Liver (tissue), 9 donors: ENCODE results near the gene SEC24D. TPM values are rescaled to one million over a fixed set of nuclear protein-coding genes. Genes with fewer than 3 reads are reported as not detected.

ENCODE experiments used
- DNase-seq: peaks from one replicate; pipeline ENCODE4 v3.0.0-alpha.2; 2017; ENCODE audit warnings: low spot score
- H3K27ac ChIP-seq, 2 donors: one replicate each; pipeline ENCODE4 v1.7.0; 2013; ENCODE audit warnings: inconsistent platforms in 2 of 2, low read length in 2 of 2, control low read depth in 1 of 2, low read depth in 1 of 2, mild to moderate bottlenecking in 1 of 2
- H3K27me3 ChIP-seq, 4 donors: one replicate each; pipeline versions ENCODE4 v1.6.1 to v1.7.0; 2013; ENCODE audit warnings: low read length in 3 of 4, inconsistent platforms in 1 of 4, mild to moderate bottlenecking in 1 of 4, moderate library complexity in 1 of 4; ENCODE audit not compliant: control insufficient read depth in 4 of 4, insufficient read depth in 4 of 4
- H3K36me3 ChIP-seq, 4 donors: one replicate each; pipeline versions ENCODE4 v1.6.1 to v1.7.0; 2013; ENCODE audit warnings: low read length in 3 of 4, mild to moderate bottlenecking in 3 of 4, low read depth in 1 of 4, moderate library complexity in 1 of 4; ENCODE audit not compliant: control insufficient read depth in 4 of 4, insufficient read depth in 3 of 4
- H3K4me1 ChIP-seq, 4 donors: one replicate each; pipeline versions ENCODE4 v1.6.1 to v1.7.0; 2013; ENCODE audit warnings: low read length in 3 of 4, mild to moderate bottlenecking in 3 of 4, moderate library complexity in 1 of 4; ENCODE audit not compliant: control insufficient read depth in 4 of 4, insufficient read depth in 4 of 4
- H3K4me3 ChIP-seq, 3 donors: one replicate each; pipeline versions ENCODE4 v1.6.1 to v1.7.0; 2013; ENCODE audit warnings: low read length in 3 of 3, control low read depth in 1 of 3, low read depth in 1 of 3, mild to moderate bottlenecking in 1 of 3
- H3K9ac ChIP-seq, 2 donors: one replicate each; pipeline ENCODE4 v1.7.0; 2013; ENCODE audit warnings: low read length in 2 of 2, mild to moderate bottlenecking in 2 of 2, moderate library complexity in 2 of 2, control low read depth in 1 of 2, low read depth in 1 of 2
- H3K9me3 ChIP-seq, 4 donors: one replicate each; pipeline versions ENCODE4 v1.6.1 to v1.7.0; 2013; ENCODE audit warnings: low read length in 3 of 4; ENCODE audit not compliant: control insufficient read depth in 4 of 4
- ATF3 ChIP-seq: IDR thresholded peaks from 2 replicates; pipeline ENCODE4 v1.6.1; 2016; ENCODE audit warnings: antibody characterized with exemption
- EGR1 ChIP-seq, 2 donors: IDR thresholded peaks; 2 replicates each; pipeline ENCODE4 v1.6.1; 2016 to 2018; ENCODE audit warnings: antibody characterized with exemption in 2 of 2, low read depth in 2 of 2
- FOXA1 ChIP-seq: IDR thresholded peaks from 2 replicates; pipeline ENCODE4 v1.6.1; 2016; ENCODE audit warnings: antibody characterized with exemption
- FOXA2 ChIP-seq: IDR thresholded peaks from 2 replicates; pipeline ENCODE4 v1.6.1; 2016; ENCODE audit warnings: antibody characterized with exemption
- GABPA ChIP-seq, 2 donors: IDR thresholded peaks in 1 of 2; conservative IDR thresholded peaks in 1 of 2; 2 replicates each; pipeline ENCODE4 v1.6.1; 2016; ENCODE audit warnings: antibody characterized with exemption in 2 of 2, mild to moderate bottlenecking in 1 of 2, moderate library complexity in 1 of 2
- HNF4A ChIP-seq, 2 donors: conservative IDR thresholded peaks; 2 replicates each; pipeline ENCODE4 v1.6.1; 2016; ENCODE audit warnings: antibody characterized with exemption in 2 of 2, mild to moderate bottlenecking in 2 of 2
- HNF4G ChIP-seq: IDR thresholded peaks from 2 replicates; pipeline ENCODE4 v1.6.1; 2016; ENCODE audit warnings: antibody characterized with exemption
- NR2F2 ChIP-seq: IDR thresholded peaks from 2 replicates; pipeline ENCODE4 v1.6.1; 2016; ENCODE audit warnings: antibody characterized with exemption
- RAD21 ChIP-seq, 2 donors: IDR thresholded peaks; 2 replicates each; pipeline ENCODE4 v1.6.1; 2016; ENCODE audit warnings: antibody characterized with exemption in 2 of 2, mild to moderate bottlenecking in 2 of 2
- RXRA ChIP-seq, 2 donors: IDR thresholded peaks; 2 replicates each; pipeline ENCODE4 v1.6.1; 2017 to 2018; ENCODE audit warnings: antibody characterized with exemption in 2 of 2, mild to moderate bottlenecking in 1 of 2
- TAF1 ChIP-seq: conservative IDR thresholded peaks from 2 replicates; pipeline ENCODE4 v1.6.1; 2016; ENCODE audit warnings: antibody characterized with exemption, mild to moderate bottlenecking
- YY1 ChIP-seq: IDR thresholded peaks from 2 replicates; pipeline ENCODE4 v1.6.1; 2016; ENCODE audit warnings: antibody characterized with exemption, mild to moderate bottlenecking
- ZBTB33 ChIP-seq: IDR thresholded peaks from 2 replicates; pipeline ENCODE4 v1.6.1; 2016; ENCODE audit warnings: antibody characterized with exemption
- whole genome bisulfite sequencing: extraction: QIAGEN DNeasy Blood & Tissue Kit; methylation state at CpG from one replicate; pipeline ENCODE4 v1.1.7; 2013; 5-methylcytosine and 5-hydroxymethylcytosine counted together
- polyA plus RNA-seq, 2 donors: library from polyadenylated mRNA; stranded (reverse) in 1 of 2; unstranded in 1 of 2; fragments of 200-250 nt in 1 of 2; fragments of >200 nt in 1 of 2; fragmentation: Nextera tagmentation in 1 of 2; extraction: Ambion mirVana in 1 of 2; gene quantifications; one replicate each; pipeline versions ENCODE4 v1.2.1 to v1.2.3, GENCODE V29; 2013 to 2015
- total RNA-seq, 2 donors: library from RNA; depleted of rRNA; stranded (reverse); fragments of >200 nt; gene quantifications; one replicate each; pipeline ENCODE4 v1.2.3, GENCODE V29; 2014
- TF ChIP-seq, protein P1 (sequence below): IDR thresholded peaks from 2 replicates; pipeline ENCODE4 v1.6.1; 2016; ENCODE audit warnings: antibody characterized with exemption, mild to moderate bottlenecking
- TF ChIP-seq, protein P2 (sequence below): fragments of 150-350 bp; IDR thresholded peaks from 2 replicates; pipeline ENCODE4 v1.5.1; 2017; ENCODE audit warnings: improper control_type of control experiment, low read depth, low read length; ENCODE audit not compliant: missing input control
- TF ChIP-seq, protein P3 (sequence below): IDR thresholded peaks from 2 replicates; pipeline ENCODE4 v1.6.1; 2016; ENCODE audit warnings: antibody characterized with exemption
- donor health status: healthy.
- donor health status: healthy.
- donor health status: healthy.
- donor health status: healthy.
- donor health status: healthy.

The SEC24D gene
- total and polyA plus RNA-seq, 4 donors: 16.0 to 80.8 (median 33.7) TPM

GRCh38 chr4:118770741-118771187 lies 65.2 kb downstream of the SEC24D start:
- 83% methylated on average over 2 of the region's 2 CpGs for WGBS
- no peaks in the 10 kb centered on the region for H3K27me3 ChIP-seq
- TF ChIP-seq EGR1 (IDR thresholded peaks at IDR 0.05; ENCODE audit: low read depth in 2 of 2): no peak
- no peak for TF ChIP-seq FOXA1
- TF ChIP-seq, protein P1, sequence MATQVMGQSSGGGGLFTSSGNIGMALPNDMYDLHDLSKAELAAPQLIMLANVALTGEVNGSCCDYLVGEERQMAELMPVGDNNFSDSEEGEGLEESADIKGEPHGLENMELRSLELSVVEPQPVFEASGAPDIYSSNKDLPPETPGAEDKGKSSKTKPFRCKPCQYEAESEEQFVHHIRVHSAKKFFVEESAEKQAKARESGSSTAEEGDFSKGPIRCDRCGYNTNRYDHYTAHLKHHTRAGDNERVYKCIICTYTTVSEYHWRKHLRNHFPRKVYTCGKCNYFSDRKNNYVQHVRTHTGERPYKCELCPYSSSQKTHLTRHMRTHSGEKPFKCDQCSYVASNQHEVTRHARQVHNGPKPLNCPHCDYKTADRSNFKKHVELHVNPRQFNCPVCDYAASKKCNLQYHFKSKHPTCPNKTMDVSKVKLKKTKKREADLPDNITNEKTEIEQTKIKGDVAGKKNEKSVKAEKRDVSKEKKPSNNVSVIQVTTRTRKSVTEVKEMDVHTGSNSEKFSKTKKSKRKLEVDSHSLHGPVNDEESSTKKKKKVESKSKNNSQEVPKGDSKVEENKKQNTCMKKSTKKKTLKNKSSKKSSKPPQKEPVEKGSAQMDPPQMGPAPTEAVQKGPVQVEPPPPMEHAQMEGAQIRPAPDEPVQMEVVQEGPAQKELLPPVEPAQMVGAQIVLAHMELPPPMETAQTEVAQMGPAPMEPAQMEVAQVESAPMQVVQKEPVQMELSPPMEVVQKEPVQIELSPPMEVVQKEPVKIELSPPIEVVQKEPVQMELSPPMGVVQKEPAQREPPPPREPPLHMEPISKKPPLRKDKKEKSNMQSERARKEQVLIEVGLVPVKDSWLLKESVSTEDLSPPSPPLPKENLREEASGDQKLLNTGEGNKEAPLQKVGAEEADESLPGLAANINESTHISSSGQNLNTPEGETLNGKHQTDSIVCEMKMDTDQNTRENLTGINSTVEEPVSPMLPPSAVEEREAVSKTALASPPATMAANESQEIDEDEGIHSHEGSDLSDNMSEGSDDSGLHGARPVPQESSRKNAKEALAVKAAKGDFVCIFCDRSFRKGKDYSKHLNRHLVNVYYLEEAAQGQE: no peak
- TF ChIP-seq ATF3: no peak
- no peak for TF ChIP-seq FOXA2
- TF ChIP-seq GABPA (IDR thresholded peaks at IDR 0.05 in 1 of 2, conservative IDR thresholded peaks at IDR 0.05 in 1 of 2): no peak
- TF ChIP-seq, protein P2, sequence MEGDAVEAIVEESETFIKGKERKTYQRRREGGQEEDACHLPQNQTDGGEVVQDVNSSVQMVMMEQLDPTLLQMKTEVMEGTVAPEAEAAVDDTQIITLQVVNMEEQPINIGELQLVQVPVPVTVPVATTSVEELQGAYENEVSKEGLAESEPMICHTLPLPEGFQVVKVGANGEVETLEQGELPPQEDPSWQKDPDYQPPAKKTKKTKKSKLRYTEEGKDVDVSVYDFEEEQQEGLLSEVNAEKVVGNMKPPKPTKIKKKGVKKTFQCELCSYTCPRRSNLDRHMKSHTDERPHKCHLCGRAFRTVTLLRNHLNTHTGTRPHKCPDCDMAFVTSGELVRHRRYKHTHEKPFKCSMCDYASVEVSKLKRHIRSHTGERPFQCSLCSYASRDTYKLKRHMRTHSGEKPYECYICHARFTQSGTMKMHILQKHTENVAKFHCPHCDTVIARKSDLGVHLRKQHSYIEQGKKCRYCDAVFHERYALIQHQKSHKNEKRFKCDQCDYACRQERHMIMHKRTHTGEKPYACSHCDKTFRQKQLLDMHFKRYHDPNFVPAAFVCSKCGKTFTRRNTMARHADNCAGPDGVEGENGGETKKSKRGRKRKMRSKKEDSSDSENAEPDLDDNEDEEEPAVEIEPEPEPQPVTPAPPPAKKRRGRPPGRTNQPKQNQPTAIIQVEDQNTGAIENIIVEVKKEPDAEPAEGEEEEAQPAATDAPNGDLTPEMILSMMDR: no peak
- peaks cover 8 to 23% (median 20%) of the 10 kb centered on the region in 4 donors for H3K36me3 ChIP-seq
- no peak overlapping the region for H3K4me3 ChIP-seq
- H3K27ac ChIP-seq: no peak overlapping the region
- no peaks in the 10 kb centered on the region for H3K9me3 ChIP-seq
- no peak overlapping the region for H3K9ac ChIP-seq
- H3K4me1 ChIP-seq: peaks cover 0 to 3% (median 0%) of the 10 kb centered on the region in 4 donors
- DNase-seq: no peak

DNA sequence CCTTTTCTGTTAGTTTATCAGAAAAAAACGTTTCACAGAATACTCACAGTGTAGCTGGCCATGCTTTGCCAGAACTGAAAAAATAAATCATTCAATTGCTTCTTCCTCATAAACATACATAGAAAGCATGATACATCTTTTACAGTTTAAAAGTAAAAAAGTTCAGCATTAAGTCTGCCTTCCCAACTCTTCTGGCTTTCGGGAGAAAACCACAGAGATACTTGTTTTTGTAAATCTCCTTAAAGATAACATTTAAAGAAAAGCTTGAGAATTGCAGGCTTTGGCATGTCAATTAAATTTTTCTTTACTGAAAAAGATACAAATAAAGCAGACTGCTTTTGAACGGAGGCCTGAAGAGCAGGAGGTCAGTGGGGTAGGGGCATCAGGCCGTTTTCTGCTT lies 66.8 kb downstream of the SEC24D start:
- no peaks in the 10 kb centered on the region for H3K9me3 ChIP-seq
- H3K27me3 ChIP-seq: no peaks in the 10 kb centered on the region
- DNase-seq: no peak
- H3K9ac ChIP-seq: no peak overlapping the region
- WGBS: 82% methylated on average over 4 of the region's 4 CpGs
- H3K36me3 ChIP-seq: peaks cover 8 to 35% (median 25%) of the 10 kb centered on the region in 4 donors
- H3K4me1 ChIP-seq: peaks cover 0 to 3% (median 0%) of the 10 kb centered on the region in 4 donors
- H3K4me3 ChIP-seq: no peak overlapping the region
- H3K27ac ChIP-seq: no peak overlapping the region
- TF ChIP-seq, protein P1: no peak
- no peak for TF ChIP-seq HNF4G
- TF ChIP-seq EGR1 (IDR thresholded peaks at IDR 0.05; ENCODE audit: low read depth in 2 of 2): no peak
- no peak for TF ChIP-seq NR2F2
- TF ChIP-seq TAF1: no peak
- TF ChIP-seq RXRA (IDR thresholded peaks at IDR 0.05): no peak
- no peak for TF ChIP-seq FOXA2
- no peak for TF ChIP-seq RAD21 (IDR thresholded peaks at IDR 0.05)
- TF ChIP-seq, protein P2: no peak
- TF ChIP-seq, protein P3, sequence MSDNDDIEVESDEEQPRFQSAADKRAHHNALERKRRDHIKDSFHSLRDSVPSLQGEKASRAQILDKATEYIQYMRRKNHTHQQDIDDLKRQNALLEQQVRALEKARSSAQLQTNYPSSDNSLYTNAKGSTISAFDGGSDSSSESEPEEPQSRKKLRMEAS: no peak
- TF ChIP-seq ZBTB33: no peak
- TF ChIP-seq HNF4A (conservative IDR thresholded peaks at IDR 0.05): no peak
- no peak for TF ChIP-seq ATF3
- no peak for TF ChIP-seq FOXA1
- TF ChIP-seq GABPA (IDR thresholded peaks at IDR 0.05 in 1 of 2, conservative IDR thresholded peaks at IDR 0.05 in 1 of 2): no peak
- TF ChIP-seq YY1: no peak
